Right cardiac atrium (tissue), 5 donors: Measurements from ENCODE around the gene C2orf72. TPM values are rescaled to one million over a fixed set of nuclear protein-coding genes. Genes with fewer than 3 reads are reported as not detected.

ENCODE experiments used
- ATAC-seq, 2 donors: fragments of 200-7000 bp; cut with Tn5 transposase; one replicate each; pipeline versions ENCODE4 v1.8.0 to v1.9.1; 2020; ENCODE audit warnings: moderate library complexity in 2 of 2, mild to moderate bottlenecking in 1 of 2
- DNase-seq, 3 donors: peaks; one replicate each; pipeline ENCODE4 v3.0.0-alpha.2; 2020
- H3K27ac ChIP-seq: one replicate; pipeline ENCODE4 v1.5.1; 2013; ENCODE audit warnings: mild to moderate bottlenecking, low read length, control low read depth, moderate library complexity
- H3K27me3 ChIP-seq: one replicate; pipeline ENCODE4 v1.6.1; 2013; ENCODE audit not compliant: control insufficient read depth, insufficient read depth
- H3K4me1 ChIP-seq: one replicate; pipeline ENCODE4 v1.6.1; 2013; ENCODE audit warnings: low read length; ENCODE audit not compliant: control insufficient read depth, insufficient read depth
- H3K4me3 ChIP-seq: one replicate; pipeline ENCODE4 v1.5.1; 2013; ENCODE audit warnings: low read length, control low read depth
- H3K9me3 ChIP-seq: one replicate; pipeline ENCODE4 v1.6.1; 2013; ENCODE audit warnings: low read length; ENCODE audit not compliant: control insufficient read depth
- WGBS: extraction: QIAGEN DNeasy Blood & Tissue Kit; methylation state at CpG from one replicate; pipeline ENCODE4 v1.1.7; 2013; 5-methylcytosine and 5-hydroxymethylcytosine counted together
- intact Hi-C, 4 donors: fragments of 100-400 bp; cut with DNase I; formaldehyde crosslinking; loops; one replicate each; pipeline versions ENCODE4 v1.11.0 to v1.14.0; 2022 to 2023
- long read RNA-seq, 4 donors: library from polyadenylated mRNA; unstranded; transcript quantifications; one replicate each; pipeline ENCODE4 v2.0.0, GENCODE V29; 2020 to 2021
- polyA plus RNA-seq: library from polyadenylated mRNA; stranded (reverse); fragments of 200-250 nt; gene quantifications from one replicate; pipeline ENCODE4 v1.2.3, GENCODE V29; 2013
- total RNA-seq, 4 donors: library from RNA; stranded (reverse); fragmentation: NEBNext Ultra II Directional; extraction: Animal tissue kit (Norgen Biotek cat#: 25700); gene quantifications; one replicate each; pipeline ENCODE4 v1.2.1, GENCODE V29; 2021
- donor health status: healthy with polysubstance abuse.
- donor health status: DM: no; HTN: yes; CAD: no.
- donor health status: DM: no; HTN: no; CAD: no.
- donor health status: DM: no; HTN: yes; CAD: no; lungs with severe emphysema.
- donor health status: DM: yes; HTN: yes; CAD: no.

The C2orf72 gene
- total RNA-seq = under 1 TPM in 3 of 4 donors, not detected in 1; 0.18 to 0.43 (median 0.42) TPM
- polyA plus RNA-seq = 0.27 TPM
- long read RNA-seq, donor 1, partial matches to known transcripts = 0 of 1 reads
- long read RNA-seq, donor 1, other reads (novel, unspliced or antisense) = 0 of 1 reads
- long read RNA-seq, donor 2, partial matches to known transcripts = 0 of 1 reads
- long read RNA-seq, donor 2, other reads (novel, unspliced or antisense) = 0 of 1 reads
- long read RNA-seq, donor 3 = 0 reads
- long read RNA-seq, donor 4 = 0 reads

DNA sequence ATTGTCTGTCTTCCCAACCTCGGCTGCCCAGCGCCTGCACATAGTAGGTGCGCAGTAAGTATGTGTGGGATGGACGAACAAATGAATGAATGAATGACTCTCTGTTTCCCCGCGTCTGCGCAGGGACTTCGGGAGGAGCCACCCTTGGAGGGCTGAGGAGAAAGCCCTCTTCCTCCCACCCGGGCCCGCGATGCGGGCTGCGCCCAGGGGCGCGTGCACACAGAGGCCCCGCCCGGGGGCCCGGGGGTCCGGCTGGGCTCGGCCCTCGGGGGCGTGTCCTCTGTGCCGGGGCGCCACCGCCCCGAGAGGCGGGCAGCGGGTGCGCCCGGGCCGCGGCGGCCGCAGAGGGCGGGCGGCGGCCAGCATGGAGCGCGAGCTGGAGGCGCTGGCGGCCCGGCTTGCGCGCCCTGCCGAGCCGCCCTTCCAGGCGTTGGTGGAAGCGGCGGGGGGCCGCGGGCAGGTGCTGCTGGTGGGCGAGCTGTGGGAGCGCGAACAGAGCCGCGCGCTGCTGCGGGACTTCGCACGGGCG lies at the start of gene C2orf72:
C2orf72 (plus strand) TSS at position 322 of the 529 bp plus-strand sequence; CDS start at position 365, 43 bp downstream.
- intact Hi-C loops = no loop called here
- Histone ChIP-seq H3K27ac (no peak within 1 kb of the TSS), H3K4me3 (peak within 1 kb of the TSS; percentile 85), H3K9me3 (no peaks in the 10 kb centered on the region), H3K4me1 (no peaks in the 10 kb centered on the region), H3K27me3 (peaks cover 2% of the 10 kb centered on the region)
- ATAC-seq (peak; percentile 20 to 31), DNase-seq (no peak)
- WGBS = under 1% methylated on average over 61 of the region's 61 CpGs

DNA sequence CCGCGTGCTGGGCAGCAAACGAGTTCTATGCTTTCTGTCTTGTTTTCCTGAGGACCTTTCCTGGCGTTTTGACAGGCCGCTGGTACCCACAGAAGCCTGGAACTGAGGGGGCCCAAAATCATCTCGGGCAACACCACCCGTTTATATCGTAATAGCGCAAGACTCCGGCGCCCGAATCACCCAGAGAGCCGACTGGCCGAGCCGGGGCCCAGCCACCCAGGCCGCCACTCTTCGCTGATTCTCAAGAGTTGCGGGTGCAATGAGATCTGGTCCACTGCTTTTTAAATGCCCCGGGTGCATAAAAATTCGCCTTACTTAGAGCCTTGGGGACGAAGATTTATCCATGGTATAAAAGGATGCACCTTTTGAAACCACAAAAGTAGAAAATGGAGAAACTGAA lies 47.6 kb upstream of the C2orf72 start:
- ATAC-seq (no peak), DNase-seq (no peak)
- Histone ChIP-seq H3K9me3 (no peaks in the 10 kb centered on the region), H3K4me3 (no peak overlapping the region), H3K27ac (no peak overlapping the region), H3K4me1 (no peaks in the 10 kb centered on the region), H3K27me3 (no peaks in the 10 kb centered on the region)
- intact Hi-C loops = loop anchor here (5.0 kb wide), 3 partner anchors 142 to 167 kb away; no protein-coding TSS in a partner anchor
- WGBS = 91% methylated on average over 21 of the region's 21 CpGs

DNA sequence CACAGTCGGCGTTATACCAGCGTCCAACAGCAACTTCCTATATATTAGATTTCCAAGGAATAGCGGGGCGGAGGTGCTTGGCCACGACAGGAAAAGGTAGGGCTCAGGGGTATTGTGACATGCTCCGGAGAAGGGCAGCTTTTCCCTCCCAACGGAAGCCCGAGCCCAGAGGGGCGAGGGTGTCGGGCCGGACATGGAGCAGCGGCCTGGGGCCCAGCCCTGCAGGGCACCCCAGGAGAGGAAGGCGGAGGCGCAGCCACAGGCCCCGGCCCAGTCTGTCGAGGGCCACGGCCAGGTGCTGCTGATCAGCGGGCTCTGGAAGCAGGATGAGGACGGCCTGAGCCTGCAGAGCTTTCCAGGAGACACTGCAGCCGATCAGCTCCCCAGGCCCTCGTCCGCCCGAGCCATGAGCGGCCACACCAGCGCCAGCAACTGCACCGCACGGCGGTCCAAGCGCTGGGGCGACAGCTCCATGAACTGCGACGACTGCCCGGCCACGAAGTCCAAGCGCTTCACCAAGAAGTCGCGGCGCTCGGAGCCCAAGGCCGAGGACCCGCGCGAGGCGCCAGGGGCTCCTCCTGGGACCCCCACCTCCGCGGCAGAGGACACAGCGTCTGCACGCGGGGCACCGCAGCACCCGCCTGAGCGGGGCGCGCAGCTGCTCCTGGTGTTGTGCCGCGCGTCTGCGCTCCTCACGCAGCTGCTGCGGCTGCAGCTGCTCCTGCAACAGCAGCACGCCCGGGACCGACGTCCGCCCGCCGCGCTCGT lies 47.0 kb upstream of the C2orf72 start:
- Histone ChIP-seq H3K4me3 (no peak overlapping the region), H3K4me1 (no peaks in the 10 kb centered on the region), H3K9me3 (no peaks in the 10 kb centered on the region), H3K27me3 (no peaks in the 10 kb centered on the region), H3K27ac (no peak overlapping the region)
- ATAC-seq = no peak
- intact Hi-C loops = no loop called here
- DNase-seq = no peak
- WGBS = 40% methylated on average over 70 of the region's 70 CpGs

DNA sequence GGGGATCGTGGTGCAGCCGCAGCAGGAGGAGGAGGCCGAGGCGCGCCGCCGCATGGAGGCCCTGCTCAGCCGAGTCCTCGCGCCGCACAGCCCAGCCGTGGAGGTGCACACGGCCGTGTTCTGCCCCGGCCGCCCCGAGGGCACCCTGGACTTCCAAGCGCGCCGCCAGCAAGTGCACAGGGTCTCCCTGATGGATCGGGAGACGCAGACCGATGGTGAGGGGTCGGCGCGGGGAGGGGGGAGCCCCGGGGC lies 46.5 kb upstream of the C2orf72 start:
- H3K27ac ChIP-seq = no peak overlapping the region
- ATAC-seq = no peak
- H3K27me3 ChIP-seq = no peaks in the 10 kb centered on the region

DNA sequence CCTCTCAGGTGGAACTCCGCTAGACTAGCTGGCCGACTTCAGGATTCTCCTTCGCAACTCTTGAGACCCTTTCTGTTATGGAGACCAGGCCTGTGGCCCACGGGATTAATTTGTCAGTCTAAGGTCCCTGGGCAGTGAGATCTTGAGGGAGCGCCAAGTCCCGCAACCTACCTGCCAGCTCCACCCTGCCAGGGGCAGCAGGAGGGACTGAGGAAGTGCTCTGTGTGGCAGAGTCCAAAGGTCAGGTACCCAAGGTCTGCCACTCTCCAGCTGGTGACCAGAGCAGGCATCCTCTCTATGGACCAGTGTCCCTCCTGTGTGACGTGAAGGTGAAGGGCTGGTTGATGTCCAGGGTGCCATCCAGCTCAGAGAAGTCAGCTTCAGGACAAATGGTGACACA lies 45.7 kb upstream of the C2orf72 start:
- 88% methylated on average over 7 of the region's 7 CpGs for WGBS
- no peaks in the 10 kb centered on the region for H3K27me3 ChIP-seq

More for the DNA sequence above, 46.5 kb upstream of the C2orf72 start:
- Histone ChIP-seq H3K4me3 (no peak overlapping the region), H3K9me3 (no peaks in the 10 kb centered on the region), H3K4me1 (no peaks in the 10 kb centered on the region)
- DNase-seq = no peak
- WGBS = 41% methylated on average over 27 of the region's 27 CpGs
- intact Hi-C loops = no loop called here

DNA sequence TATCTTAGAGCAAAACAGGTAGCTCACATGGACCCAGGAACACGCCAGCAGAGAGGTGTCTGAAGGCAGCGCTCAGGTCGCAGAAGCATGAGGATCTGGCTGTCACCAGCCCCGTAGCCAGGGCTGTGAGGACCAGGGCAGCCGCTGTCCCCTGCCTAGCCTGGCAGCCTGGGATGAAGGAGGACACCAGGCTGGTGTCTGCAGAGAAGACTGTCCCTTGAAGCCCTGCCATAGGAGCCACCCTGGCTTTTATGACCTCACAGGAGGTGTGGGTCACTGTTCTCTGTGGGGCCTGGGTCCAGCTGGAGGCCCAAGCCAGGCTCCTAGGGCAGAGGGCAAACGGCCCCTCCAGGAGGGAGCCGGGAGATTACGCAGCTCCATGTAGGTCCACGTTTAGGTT lies 41.5 kb upstream of the C2orf72 start, which contains the start of gene SPATA3:
SPATA3 (plus strand) TSS at position 301 of the 400 bp plus-strand sequence. CDS start 113 bp downstream, outside the sequence.
- no peaks in the 10 kb centered on the region for H3K9me3 ChIP-seq
- WGBS = 86% methylated on average over 9 of the region's 9 CpGs
- no peak within 1 kb of the TSS for H3K4me3 ChIP-seq
- H3K27ac ChIP-seq = no peak within 1 kb of the TSS
- no peak for ATAC-seq
- no peaks in the 10 kb centered on the region for H3K4me1 ChIP-seq
- H3K27me3 ChIP-seq = no peaks in the 10 kb centered on the region
- DNase-seq = no peak
- intact Hi-C loops = no loop called here

More for the DNA sequence above, 45.7 kb upstream of the C2orf72 start:
- intact Hi-C loops = no loop called here
- no peak for DNase-seq
- no peak overlapping the region for H3K27ac ChIP-seq
- H3K4me3 ChIP-seq = no peak overlapping the region
- no peaks in the 10 kb centered on the region for H3K9me3 ChIP-seq
- no peaks in the 10 kb centered on the region for H3K4me1 ChIP-seq
- no peak for ATAC-seq

DNA sequence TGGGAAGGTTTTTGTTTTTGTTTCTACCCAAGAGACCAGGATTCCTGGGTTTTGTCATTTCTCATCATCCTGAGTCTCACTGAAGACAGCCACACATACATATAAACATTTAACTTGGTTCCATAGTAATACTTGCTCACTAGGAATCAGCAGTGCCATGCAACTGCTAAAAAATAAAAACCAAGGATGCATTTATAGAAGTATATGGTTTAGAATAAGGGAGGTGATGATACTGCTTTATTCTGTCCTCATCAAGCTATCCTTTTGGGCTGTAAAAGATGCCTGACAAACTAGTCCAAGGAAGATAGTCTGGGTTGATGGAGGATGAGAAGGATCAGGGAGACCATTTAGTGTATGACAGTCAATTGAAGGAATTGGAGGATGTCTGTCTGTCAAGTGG lies 40.7 kb upstream of the C2orf72 start:
- no peak overlapping the region for H3K4me3 ChIP-seq
- H3K9me3 ChIP-seq = no peaks in the 10 kb centered on the region
- ATAC-seq = no peak
- DNase-seq = no peak
- H3K27ac ChIP-seq = no peak overlapping the region
- no peaks in the 10 kb centered on the region for H3K27me3 ChIP-seq
- no peaks in the 10 kb centered on the region for H3K4me1 ChIP-seq
- intact Hi-C loops = no loop called here

DNA sequence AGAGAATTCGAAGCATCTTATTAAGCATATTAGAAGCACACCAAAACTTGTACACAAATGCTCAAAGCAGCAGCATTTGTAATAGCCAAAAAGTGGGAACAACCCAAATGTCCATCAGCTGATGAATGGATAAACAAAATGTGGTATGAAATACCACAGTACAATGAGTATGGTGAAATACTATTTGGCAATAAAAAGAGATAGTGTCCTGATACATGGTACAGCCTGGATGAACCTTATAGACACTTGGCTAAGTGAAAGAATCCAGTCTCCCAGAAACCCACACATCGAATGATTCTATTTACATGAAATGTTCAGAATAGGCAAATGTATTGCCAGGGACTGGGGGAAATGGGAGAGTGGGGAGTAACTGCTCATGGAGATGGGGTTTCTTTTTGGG lies 38.4 kb upstream of the C2orf72 start:
- WGBS = 90% methylated on average over 2 of the region's 2 CpGs
- no peaks in the 10 kb centered on the region for H3K4me1 ChIP-seq
- DNase-seq = no peak
- H3K9me3 ChIP-seq = no peaks in the 10 kb centered on the region
- no peak overlapping the region for H3K27ac ChIP-seq
- H3K4me3 ChIP-seq = no peak overlapping the region
- no peak for ATAC-seq
- intact Hi-C loops = no loop called here
- no peaks in the 10 kb centered on the region for H3K27me3 ChIP-seq

DNA sequence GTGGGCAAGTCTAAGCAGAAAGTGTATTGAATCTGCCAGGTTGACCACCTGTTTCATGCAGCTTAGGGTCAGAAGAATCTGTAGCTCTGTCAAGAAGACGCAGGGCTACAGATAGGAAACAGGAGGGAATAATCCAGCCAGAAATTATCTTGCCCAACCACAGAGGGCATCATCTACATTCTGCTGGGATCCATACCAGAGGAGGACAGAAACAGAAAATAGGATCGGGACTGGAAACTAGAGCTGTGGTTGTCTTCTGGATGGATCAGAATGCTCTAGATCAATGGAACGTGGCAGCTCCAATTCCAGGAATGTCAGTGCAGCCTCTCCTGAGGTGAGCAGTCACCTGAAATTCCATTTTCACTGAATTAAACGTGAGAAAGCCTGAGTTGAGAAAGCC lies 37.8 kb upstream of the C2orf72 start:
- intact Hi-C loops = no loop called here
- Histone ChIP-seq H3K27ac (no peak overlapping the region), H3K9me3 (no peaks in the 10 kb centered on the region), H3K4me3 (no peak overlapping the region), H3K4me1 (no peaks in the 10 kb centered on the region), H3K27me3 (no peaks in the 10 kb centered on the region)
- ATAC-seq (no peak), DNase-seq (no peak)
- WGBS = 73% methylated on average over 4 of the region's 4 CpGs

DNA sequence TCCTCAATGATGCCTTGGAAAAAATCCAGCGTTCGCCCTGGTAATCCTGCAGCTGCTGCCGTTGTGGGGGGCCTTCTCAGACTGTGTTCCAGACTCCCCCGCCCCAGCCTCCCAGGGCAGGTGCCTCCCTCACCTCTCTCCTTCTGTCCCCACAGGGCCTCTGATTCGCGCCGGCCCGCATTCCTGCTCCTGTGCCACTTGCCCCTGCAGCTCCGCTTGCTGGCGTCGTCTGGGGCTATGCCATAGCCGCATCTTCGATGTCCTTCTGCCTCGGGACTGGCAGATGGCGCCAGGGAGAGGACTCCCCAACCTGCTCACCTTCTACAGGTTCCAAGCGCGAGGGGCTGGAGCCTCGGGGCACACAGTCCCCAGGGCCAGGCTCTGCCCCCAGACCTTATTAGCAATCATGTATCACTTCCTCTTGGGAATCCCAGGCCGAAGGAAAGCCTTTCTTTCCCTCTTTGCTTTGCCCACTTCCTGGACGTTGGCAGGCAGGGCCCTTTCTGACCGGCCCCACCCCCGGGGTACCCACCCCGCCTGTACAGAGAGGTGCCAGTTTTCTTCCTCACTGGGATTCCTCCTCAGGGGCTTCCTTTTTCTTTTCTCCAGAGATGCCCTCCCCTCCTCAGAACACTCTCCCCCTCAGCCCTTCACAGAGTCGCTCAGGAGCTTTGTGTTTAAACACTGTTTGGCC lies 37.0 kb upstream of the C2orf72 start:
- H3K9me3 ChIP-seq = no peaks in the 10 kb centered on the region
- no peak for ATAC-seq
- no peak overlapping the region for H3K4me3 ChIP-seq
- no peak overlapping the region for H3K27ac ChIP-seq
- intact Hi-C loops = no loop called here
- 32% methylated on average over 24 of the region's 24 CpGs for WGBS
- H3K4me1 ChIP-seq = no peaks in the 10 kb centered on the region
- DNase-seq = no peak
- H3K27me3 ChIP-seq = no peaks in the 10 kb centered on the region

DNA sequence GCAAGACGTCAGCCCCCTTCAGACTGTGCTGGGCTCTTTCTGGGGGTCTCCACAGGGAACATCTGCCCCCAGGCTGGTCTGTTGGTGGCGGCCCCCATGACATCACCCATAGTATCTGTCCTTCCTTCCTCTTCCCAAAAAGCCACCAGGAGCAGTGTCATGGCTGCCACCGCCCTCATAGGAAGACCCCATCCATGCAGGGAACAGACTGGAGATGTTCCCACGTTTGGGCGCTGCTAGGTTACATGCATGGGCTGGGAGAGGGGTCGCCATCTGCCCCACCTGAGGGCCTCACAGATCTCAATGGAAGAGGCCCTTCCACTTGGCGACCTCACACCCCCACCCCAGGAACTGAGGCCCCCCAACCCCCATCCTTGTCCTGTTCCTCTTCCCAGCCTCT lies 36.3 kb upstream of the C2orf72 start:
- DNase-seq = no peak
- Histone ChIP-seq H3K27me3 (no peaks in the 10 kb centered on the region), H3K27ac (no peak overlapping the region), H3K4me3 (no peak overlapping the region), H3K9me3 (no peaks in the 10 kb centered on the region), H3K4me1 (no peaks in the 10 kb centered on the region)
- 74% methylated on average over 7 of the region's 7 CpGs for WGBS
- intact Hi-C loops = no loop called here
- ATAC-seq = no peak
